WTC11 (cell line): Measurements from ENCODE around the gene DCT. TPM values are rescaled to one million over a fixed set of nuclear protein-coding genes. Genes with fewer than 3 reads are reported as not detected.
A peak's percentile ranks its signal among the peaks of the same experiment; 100 is the strongest.

Experiments
- ATAC-seq: fragments of 200-7000 bp; cut with Tn5 transposase; 2 replicates; pipeline ENCODE4 v1.10.0; 2021; ENCODE audit warnings: mild to moderate bottlenecking, moderate library complexity
- CTCF ChIA-PET: fragments of 300-600 bp; sonication (Branson Sonifier 250); formaldehyde crosslinking; loops from one replicate; lab custom pipeline; 2021; ENCODE audit warnings: antibody characterized with exemption; lab: Charles Lee
- POLR2A ChIA-PET: fragments of 350-600 bp; sonication (Branson Sonifier 250); formaldehyde crosslinking; loops from one replicate; lab custom pipeline; 2021; ENCODE audit warnings: antibody characterized with exemption; lab: Charles Lee
- DNase-seq: peaks from one replicate; pipeline ENCODE4 v3.0.0; 2021; ENCODE audit warnings: low spot score
- H3K27ac Mint-ChIP-seq: 2 replicates; pipeline ENCODE4 v1.8.0; 2021; ENCODE audit warnings: mixed read lengths
- H3K27me3 Mint-ChIP-seq: 2 replicates; pipeline ENCODE4 v1.8.0; 2021; ENCODE audit warnings: low read depth, mild to moderate bottlenecking, moderate library complexity, mixed read lengths
- H3K36me3 Mint-ChIP-seq: 2 replicates; pipeline ENCODE4 v1.8.0; 2021; ENCODE audit warnings: mixed read lengths
- H3K4me1 Mint-ChIP-seq: 2 replicates; pipeline ENCODE4 v1.8.0; 2022; ENCODE audit warnings: mixed read lengths
- H3K4me3 Mint-ChIP-seq: 2 replicates; pipeline ENCODE4 v1.8.0; 2021; ENCODE audit warnings: mild to moderate bottlenecking, moderate library complexity, mixed read lengths
- H3K9me3 Mint-ChIP-seq: 2 replicates; pipeline ENCODE4 v1.8.0; 2021; ENCODE audit warnings: mixed read lengths
- GABPB1 ChIP-seq: sonication (generic); formaldehyde crosslinking; IDR thresholded peaks from 2 replicates; pipeline ENCODE4 v1.8.1; 2023; ENCODE audit warnings: mild to moderate bottlenecking, missing genetic modification reagents
- JAZF1 ChIP-seq: fragments of 250-450 bp; sonication (Bioruptor Pico); IDR thresholded peaks from 2 replicates; pipeline ENCODE4 v1.9.0; 2021; ENCODE audit warnings: moderate library complexity, mild to moderate bottlenecking, inconsistent platforms
- ZNF138 ChIP-seq: sonication (generic); formaldehyde crosslinking; conservative IDR thresholded peaks from 2 replicates; pipeline ENCODE4 v1.8.1; 2022; ENCODE audit warnings: mild to moderate bottlenecking, moderate library complexity, missing genetic modification reagents
- ZNF232 ChIP-seq: sonication (generic); formaldehyde crosslinking; IDR thresholded peaks from 2 replicates; pipeline ENCODE4 v1.8.0; 2022; ENCODE audit warnings: mild to moderate bottlenecking, missing genetic modification reagents
- ZNF423 ChIP-seq: fragments of 250-450 bp; sonication (Bioruptor Pico); IDR thresholded peaks from 2 replicates; pipeline ENCODE4 v2.1.2; 2022; ENCODE audit warnings: mild to moderate bottlenecking, moderate library complexity
- total RNA-seq: library from RNA; stranded (reverse); gene quantifications from 3 replicates; pipeline ENCODE4 v1.2.3, GENCODE V29; 2021
- TF ChIP-seq, protein P1 (sequence below): fragments of 250-450 bp; sonication (Bioruptor Pico); IDR thresholded peaks from 2 replicates; pipeline ENCODE4 v1.9.0; 2021; ENCODE audit warnings: mild to moderate bottlenecking, borderline replicate concordance
- TF ChIP-seq, protein P2 (sequence below): sonication (generic); formaldehyde crosslinking; conservative IDR thresholded peaks from 2 replicates; pipeline ENCODE4 v1.8.1; 2022; ENCODE audit warnings: mild to moderate bottlenecking, missing genetic modification reagents
- TF ChIP-seq, protein P3 (sequence below): fragments of 200-600 bp; IDR thresholded peaks from 2 replicates; pipeline ENCODE4 v1.8.0; 2022; ENCODE audit warnings: antibody characterized with exemption
- TF ChIP-seq, protein P4 (sequence below): fragments of 250-450 bp; sonication (Bioruptor Pico); IDR thresholded peaks from 2 replicates; pipeline ENCODE4 v1.9.0; 2021; ENCODE audit warnings: mild to moderate bottlenecking
- TF ChIP-seq, protein P5 (sequence below): sonication (generic); formaldehyde crosslinking; IDR thresholded peaks from 2 replicates; pipeline ENCODE4 v1.8.1; 2023; ENCODE audit warnings: mild to moderate bottlenecking, missing genetic modification reagents, borderline replicate concordance
- TF ChIP-seq, protein P6 (sequence below): sonication (generic); formaldehyde crosslinking; IDR thresholded peaks from 2 replicates; pipeline ENCODE4 v1.8.1; 2022; ENCODE audit warnings: low read depth, mild to moderate bottlenecking, moderate library complexity, missing genetic modification reagents, borderline replicate concordance
- TF ChIP-seq, protein P7 (sequence below): sonication (generic); formaldehyde crosslinking; IDR thresholded peaks from 2 replicates; pipeline ENCODE4 v1.8.0; 2023; ENCODE audit warnings: missing genetic modification reagents
- TF ChIP-seq, protein P8 (sequence below): sonication (generic); formaldehyde crosslinking; IDR thresholded peaks from 2 replicates; pipeline ENCODE4 v1.8.0; 2023; ENCODE audit warnings: missing genetic modification reagents, mild to moderate bottlenecking, borderline replicate concordance

DCT gene
- total RNA-seq, 1 experiment from 2014 or later, result not detected

DNA sequence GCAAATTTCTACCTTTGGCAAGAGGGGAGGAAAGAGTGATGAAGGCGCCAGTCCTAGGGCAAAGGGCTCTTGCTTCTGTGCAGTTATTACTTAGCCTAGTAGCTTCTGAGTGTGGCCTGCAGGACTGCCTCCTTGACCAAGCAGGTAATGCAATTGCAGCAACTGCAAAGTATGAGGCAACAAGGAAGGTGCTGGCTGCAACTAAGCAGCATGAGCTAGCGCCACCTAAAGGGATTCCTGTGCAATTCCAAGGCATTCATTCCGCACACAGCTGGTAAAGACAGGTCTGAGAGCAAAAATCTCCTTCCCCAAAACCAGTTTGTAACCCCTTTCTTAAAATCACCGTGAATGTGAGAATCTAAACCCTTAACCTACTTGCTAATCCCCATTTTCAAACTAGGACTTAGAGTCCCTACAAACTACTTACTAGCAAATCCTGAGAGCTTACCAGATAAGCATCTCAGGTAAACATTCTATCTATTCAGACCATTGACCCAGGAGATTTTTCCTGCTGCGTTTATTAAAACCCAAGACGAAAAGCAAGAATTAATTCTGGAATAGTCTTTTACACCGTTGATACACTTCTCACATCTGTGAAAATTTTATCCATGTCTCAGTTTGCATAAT is 62.9 kb downstream of the DCT start:
- H3K27ac Mint-ChIP-seq, result no peak overlapping the region
- H3K27me3 Mint-ChIP-seq, result no peaks in the 10 kb centered on the region
- peak; percentile 64 for DNase-seq
- H3K9me3 Mint-ChIP-seq, result peaks cover 25% of the 10 kb centered on the region
- no peak overlapping the region for H3K4me3 Mint-ChIP-seq
- TF ChIP-seq, protein P1, sequence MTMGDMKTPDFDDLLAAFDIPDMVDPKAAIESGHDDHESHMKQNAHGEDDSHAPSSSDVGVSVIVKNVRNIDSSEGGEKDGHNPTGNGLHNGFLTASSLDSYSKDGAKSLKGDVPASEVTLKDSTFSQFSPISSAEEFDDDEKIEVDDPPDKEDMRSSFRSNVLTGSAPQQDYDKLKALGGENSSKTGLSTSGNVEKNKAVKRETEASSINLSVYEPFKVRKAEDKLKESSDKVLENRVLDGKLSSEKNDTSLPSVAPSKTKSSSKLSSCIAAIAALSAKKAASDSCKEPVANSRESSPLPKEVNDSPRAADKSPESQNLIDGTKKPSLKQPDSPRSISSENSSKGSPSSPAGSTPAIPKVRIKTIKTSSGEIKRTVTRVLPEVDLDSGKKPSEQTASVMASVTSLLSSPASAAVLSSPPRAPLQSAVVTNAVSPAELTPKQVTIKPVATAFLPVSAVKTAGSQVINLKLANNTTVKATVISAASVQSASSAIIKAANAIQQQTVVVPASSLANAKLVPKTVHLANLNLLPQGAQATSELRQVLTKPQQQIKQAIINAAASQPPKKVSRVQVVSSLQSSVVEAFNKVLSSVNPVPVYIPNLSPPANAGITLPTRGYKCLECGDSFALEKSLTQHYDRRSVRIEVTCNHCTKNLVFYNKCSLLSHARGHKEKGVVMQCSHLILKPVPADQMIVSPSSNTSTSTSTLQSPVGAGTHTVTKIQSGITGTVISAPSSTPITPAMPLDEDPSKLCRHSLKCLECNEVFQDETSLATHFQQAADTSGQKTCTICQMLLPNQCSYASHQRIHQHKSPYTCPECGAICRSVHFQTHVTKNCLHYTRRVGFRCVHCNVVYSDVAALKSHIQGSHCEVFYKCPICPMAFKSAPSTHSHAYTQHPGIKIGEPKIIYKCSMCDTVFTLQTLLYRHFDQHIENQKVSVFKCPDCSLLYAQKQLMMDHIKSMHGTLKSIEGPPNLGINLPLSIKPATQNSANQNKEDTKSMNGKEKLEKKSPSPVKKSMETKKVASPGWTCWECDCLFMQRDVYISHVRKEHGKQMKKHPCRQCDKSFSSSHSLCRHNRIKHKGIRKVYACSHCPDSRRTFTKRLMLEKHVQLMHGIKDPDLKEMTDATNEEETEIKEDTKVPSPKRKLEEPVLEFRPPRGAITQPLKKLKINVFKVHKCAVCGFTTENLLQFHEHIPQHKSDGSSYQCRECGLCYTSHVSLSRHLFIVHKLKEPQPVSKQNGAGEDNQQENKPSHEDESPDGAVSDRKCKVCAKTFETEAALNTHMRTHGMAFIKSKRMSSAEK, result no peak
- TF ChIP-seq GABPB1 (CRISPR knock-in tag), result peak; percentile 84
- TF ChIP-seq, protein P2, sequence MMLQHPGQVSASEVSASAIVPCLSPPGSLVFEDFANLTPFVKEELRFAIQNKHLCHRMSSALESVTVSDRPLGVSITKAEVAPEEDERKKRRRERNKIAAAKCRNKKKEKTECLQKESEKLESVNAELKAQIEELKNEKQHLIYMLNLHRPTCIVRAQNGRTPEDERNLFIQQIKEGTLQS (CRISPR knock-in tag), result 0 out of 2 replicates have a peak, but pooled peaks have one; percentile 28
- TF ChIP-seq, protein P3, sequence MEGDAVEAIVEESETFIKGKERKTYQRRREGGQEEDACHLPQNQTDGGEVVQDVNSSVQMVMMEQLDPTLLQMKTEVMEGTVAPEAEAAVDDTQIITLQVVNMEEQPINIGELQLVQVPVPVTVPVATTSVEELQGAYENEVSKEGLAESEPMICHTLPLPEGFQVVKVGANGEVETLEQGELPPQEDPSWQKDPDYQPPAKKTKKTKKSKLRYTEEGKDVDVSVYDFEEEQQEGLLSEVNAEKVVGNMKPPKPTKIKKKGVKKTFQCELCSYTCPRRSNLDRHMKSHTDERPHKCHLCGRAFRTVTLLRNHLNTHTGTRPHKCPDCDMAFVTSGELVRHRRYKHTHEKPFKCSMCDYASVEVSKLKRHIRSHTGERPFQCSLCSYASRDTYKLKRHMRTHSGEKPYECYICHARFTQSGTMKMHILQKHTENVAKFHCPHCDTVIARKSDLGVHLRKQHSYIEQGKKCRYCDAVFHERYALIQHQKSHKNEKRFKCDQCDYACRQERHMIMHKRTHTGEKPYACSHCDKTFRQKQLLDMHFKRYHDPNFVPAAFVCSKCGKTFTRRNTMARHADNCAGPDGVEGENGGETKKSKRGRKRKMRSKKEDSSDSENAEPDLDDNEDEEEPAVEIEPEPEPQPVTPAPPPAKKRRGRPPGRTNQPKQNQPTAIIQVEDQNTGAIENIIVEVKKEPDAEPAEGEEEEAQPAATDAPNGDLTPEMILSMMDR, result peak; percentile 81
- TF ChIP-seq, protein P4, sequence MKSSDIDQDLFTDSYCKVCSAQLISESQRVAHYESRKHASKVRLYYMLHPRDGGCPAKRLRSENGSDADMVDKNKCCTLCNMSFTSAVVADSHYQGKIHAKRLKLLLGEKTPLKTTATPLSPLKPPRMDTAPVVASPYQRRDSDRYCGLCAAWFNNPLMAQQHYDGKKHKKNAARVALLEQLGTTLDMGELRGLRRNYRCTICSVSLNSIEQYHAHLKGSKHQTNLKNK (CRISPR knock-in tag), result no peak
- ATAC-seq, result peak; percentile 98
- POLR2A ChIA-PET, result no interaction called here
- H3K4me1 Mint-ChIP-seq, result peaks cover 23% of the 10 kb centered on the region
- CTCF ChIA-PET, result interaction anchor here (0.6 to 1.7 kb wide), 22 partner anchors 9 to 432 kb away, joined by 3 to 25 read pairs (median 4); partner anchors contain the start of gene TGDS
- H3K36me3 Mint-ChIP-seq, result peaks cover 18% of the 10 kb centered on the region

DNA sequence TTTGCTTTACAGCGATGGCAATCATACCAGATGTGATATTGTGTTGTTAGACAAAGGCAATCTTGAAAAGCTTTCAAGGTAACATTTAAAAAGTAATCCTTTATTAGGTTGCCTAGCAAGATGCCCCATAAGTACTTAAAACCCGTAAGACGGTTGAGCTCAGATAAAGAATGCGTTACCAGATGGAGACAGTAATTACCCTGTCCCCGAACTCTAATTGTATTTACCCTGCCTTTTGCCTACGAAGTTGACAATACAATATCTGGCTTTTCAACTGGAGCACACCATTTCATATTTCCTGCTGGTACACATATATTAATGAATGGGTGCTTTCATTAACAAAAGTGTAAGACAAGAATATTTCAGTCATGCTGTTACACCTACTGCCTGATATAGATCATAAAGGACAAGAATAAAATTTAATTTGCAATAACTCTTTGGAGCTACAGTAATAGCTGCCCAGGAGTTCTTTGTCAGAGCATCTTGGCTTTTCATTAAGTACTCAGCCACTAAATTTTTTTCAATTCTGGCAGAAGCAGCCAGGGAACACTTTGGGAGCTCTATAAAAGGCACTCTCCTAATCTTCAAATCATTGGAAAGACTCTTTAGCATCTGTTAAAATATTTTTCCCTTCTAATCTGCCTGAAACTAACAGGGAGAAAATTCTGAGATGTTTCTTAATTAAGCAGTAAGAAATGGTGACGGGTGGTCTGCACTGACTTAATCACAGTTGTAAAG is 63.8 kb downstream of the DCT start:
- H3K4me3 Mint-ChIP-seq, result no peak overlapping the region
- ChIA-PET CTCF (interaction anchor here (0.5 to 1.7 kb wide), 23 partner anchors 9 to 431 kb away, joined by 3 to 25 read pairs (median 4); partner anchors contain the start of gene TGDS), POLR2A (no interaction called here)
- H3K9me3 Mint-ChIP-seq, result peaks cover 17% of the 10 kb centered on the region
- no peaks in the 10 kb centered on the region for H3K27me3 Mint-ChIP-seq
- 0 out of 2 replicates have a peak overlapping the region, but pooled peaks have one; percentile 37 for H3K27ac Mint-ChIP-seq
- H3K36me3 Mint-ChIP-seq, result peaks cover 10% of the 10 kb centered on the region
- H3K4me1 Mint-ChIP-seq, result peaks cover 23% of the 10 kb centered on the region
- no peak for DNase-seq
- no peak for ATAC-seq
- TF ChIP-seq, protein P5, sequence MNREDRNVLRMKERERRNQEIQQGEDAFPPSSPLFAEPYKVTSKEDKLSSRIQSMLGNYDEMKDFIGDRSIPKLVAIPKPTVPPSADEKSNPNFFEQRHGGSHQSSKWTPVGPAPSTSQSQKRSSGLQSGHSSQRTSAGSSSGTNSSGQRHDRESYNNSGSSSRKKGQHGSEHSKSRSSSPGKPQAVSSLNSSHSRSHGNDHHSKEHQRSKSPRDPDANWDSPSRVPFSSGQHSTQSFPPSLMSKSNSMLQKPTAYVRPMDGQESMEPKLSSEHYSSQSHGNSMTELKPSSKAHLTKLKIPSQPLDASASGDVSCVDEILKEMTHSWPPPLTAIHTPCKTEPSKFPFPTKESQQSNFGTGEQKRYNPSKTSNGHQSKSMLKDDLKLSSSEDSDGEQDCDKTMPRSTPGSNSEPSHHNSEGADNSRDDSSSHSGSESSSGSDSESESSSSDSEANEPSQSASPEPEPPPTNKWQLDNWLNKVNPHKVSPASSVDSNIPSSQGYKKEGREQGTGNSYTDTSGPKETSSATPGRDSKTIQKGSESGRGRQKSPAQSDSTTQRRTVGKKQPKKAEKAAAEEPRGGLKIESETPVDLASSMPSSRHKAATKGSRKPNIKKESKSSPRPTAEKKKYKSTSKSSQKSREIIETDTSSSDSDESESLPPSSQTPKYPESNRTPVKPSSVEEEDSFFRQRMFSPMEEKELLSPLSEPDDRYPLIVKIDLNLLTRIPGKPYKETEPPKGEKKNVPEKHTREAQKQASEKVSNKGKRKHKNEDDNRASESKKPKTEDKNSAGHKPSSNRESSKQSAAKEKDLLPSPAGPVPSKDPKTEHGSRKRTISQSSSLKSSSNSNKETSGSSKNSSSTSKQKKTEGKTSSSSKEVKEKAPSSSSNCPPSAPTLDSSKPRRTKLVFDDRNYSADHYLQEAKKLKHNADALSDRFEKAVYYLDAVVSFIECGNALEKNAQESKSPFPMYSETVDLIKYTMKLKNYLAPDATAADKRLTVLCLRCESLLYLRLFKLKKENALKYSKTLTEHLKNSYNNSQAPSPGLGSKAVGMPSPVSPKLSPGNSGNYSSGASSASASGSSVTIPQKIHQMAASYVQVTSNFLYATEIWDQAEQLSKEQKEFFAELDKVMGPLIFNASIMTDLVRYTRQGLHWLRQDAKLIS, result no peak
- TF ChIP-seq ZNF423 (no peak), ZNF232 (CRISPR knock-in tag) (no peak), JAZF1 (no peak), ZNF138 (CRISPR knock-in tag) (no peak)
- TF ChIP-seq, protein P6, sequence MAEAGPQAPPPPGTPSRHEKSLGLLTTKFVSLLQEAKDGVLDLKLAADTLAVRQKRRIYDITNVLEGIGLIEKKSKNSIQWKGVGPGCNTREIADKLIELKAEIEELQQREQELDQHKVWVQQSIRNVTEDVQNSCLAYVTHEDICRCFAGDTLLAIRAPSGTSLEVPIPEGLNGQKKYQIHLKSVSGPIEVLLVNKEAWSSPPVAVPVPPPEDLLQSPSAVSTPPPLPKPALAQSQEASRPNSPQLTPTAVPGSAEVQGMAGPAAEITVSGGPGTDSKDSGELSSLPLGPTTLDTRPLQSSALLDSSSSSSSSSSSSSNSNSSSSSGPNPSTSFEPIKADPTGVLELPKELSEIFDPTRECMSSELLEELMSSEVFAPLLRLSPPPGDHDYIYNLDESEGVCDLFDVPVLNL (CRISPR knock-in tag), result no peak
- TF ChIP-seq, protein P7, sequence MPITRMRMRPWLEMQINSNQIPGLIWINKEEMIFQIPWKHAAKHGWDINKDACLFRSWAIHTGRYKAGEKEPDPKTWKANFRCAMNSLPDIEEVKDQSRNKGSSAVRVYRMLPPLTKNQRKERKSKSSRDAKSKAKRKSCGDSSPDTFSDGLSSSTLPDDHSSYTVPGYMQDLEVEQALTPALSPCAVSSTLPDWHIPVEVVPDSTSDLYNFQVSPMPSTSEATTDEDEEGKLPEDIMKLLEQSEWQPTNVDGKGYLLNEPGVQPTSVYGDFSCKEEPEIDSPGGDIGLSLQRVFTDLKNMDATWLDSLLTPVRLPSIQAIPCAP (CRISPR knock-in tag), result no peak
- TF ChIP-seq, protein P8, sequence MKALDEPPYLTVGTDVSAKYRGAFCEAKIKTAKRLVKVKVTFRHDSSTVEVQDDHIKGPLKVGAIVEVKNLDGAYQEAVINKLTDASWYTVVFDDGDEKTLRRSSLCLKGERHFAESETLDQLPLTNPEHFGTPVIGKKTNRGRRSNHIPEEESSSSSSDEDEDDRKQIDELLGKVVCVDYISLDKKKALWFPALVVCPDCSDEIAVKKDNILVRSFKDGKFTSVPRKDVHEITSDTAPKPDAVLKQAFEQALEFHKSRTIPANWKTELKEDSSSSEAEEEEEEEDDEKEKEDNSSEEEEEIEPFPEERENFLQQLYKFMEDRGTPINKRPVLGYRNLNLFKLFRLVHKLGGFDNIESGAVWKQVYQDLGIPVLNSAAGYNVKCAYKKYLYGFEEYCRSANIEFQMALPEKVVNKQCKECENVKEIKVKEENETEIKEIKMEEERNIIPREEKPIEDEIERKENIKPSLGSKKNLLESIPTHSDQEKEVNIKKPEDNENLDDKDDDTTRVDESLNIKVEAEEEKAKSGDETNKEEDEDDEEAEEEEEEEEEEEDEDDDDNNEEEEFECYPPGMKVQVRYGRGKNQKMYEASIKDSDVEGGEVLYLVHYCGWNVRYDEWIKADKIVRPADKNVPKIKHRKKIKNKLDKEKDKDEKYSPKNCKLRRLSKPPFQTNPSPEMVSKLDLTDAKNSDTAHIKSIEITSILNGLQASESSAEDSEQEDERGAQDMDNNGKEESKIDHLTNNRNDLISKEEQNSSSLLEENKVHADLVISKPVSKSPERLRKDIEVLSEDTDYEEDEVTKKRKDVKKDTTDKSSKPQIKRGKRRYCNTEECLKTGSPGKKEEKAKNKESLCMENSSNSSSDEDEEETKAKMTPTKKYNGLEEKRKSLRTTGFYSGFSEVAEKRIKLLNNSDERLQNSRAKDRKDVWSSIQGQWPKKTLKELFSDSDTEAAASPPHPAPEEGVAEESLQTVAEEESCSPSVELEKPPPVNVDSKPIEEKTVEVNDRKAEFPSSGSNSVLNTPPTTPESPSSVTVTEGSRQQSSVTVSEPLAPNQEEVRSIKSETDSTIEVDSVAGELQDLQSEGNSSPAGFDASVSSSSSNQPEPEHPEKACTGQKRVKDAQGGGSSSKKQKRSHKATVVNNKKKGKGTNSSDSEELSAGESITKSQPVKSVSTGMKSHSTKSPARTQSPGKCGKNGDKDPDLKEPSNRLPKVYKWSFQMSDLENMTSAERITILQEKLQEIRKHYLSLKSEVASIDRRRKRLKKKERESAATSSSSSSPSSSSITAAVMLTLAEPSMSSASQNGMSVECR (CRISPR knock-in tag), result no peak
